ENCODE results near the gene HS3ST6. TPM values are rescaled to one million over a fixed set of nuclear protein-coding genes. Genes with fewer than 3 reads are reported as not detected.

Gene HS3ST6
- total and polyA plus RNA-seq, 12 donors: 0.07 to 0.11 TPM; not detected in 10

- intact Hi-C loops (cut with DNase I): no loop called here
- TF ChIP-seq POLR2A (IDR thresholded peaks at IDR 0.05) (no peak), CTCF (IDR thresholded peaks at IDR 0.05) (no peak)
- H3K36me3 ChIP-seq (replicated peaks in 1 of 2): no peaks in the 10 kb centered on the region
- no peak for DNase-seq
- H3K27ac ChIP-seq: no peak overlapping the region
- WGBS, 4 donors: 59 to 68% (median 62%) methylated on average over 17 to 22 of the region's 22 CpGs
- H3K9me3 ChIP-seq (replicated peaks in 1 of 3): no peaks in the 10 kb centered on the region
- no peaks in the 10 kb centered on the region for H3K4me1 ChIP-seq (replicated peaks in 1 of 2)
- peaks cover 10% of the 10 kb centered on the region for H3K27me3 ChIP-seq
- H3K4me3 ChIP-seq: no peak overlapping the region
Measured at GRCh38 chr16:1903845-1904840, 14.1 kb downstream of the HS3ST6 start.

GRCh38 chr16:1903220-1903574 is 15.0 kb downstream of the HS3ST6 start:
- Histone ChIP-seq H3K4me3 (no peak overlapping the region), H3K9me3 (replicated peaks in 1 of 3) (no peaks in the 10 kb centered on the region), H3K4me1 (replicated peaks in 1 of 2) (no peaks in the 10 kb centered on the region), H3K36me3 (replicated peaks in 1 of 2) (no peaks in the 10 kb centered on the region), H3K27ac (no peak overlapping the region), H3K27me3 (peaks cover 5% of the 10 kb centered on the region)
- 63 to 78% (median 70%) methylated on average over 12 to 13 of the region's 13 CpGs for WGBS, 4 donors
- DNase-seq: no peak
- intact Hi-C loops (cut with DNase I): no loop called here
- TF ChIP-seq CTCF (IDR thresholded peaks at IDR 0.05): no peak
- TF ChIP-seq POLR2A (IDR thresholded peaks at IDR 0.05): no peak

- H3K4me3 ChIP-seq: no peak overlapping the region
- no peak for DNase-seq
- no peaks in the 10 kb centered on the region for H3K36me3 ChIP-seq (replicated peaks in 1 of 2)
- intact Hi-C loops (cut with DNase I): no loop called here
- no peak overlapping the region for H3K27ac ChIP-seq
- no peaks in the 10 kb centered on the region for H3K9me3 ChIP-seq (replicated peaks in 1 of 3)
- H3K4me1 ChIP-seq (replicated peaks in 1 of 2): no peaks in the 10 kb centered on the region
- TF ChIP-seq POLR2A (IDR thresholded peaks at IDR 0.05) (no peak), CTCF (IDR thresholded peaks at IDR 0.05) (no peak)
- 75 to 88% (median 79%) methylated on average over 11 to 20 of the region's 20 CpGs for WGBS, 4 donors
- H3K27me3 ChIP-seq: peaks cover 2% of the 10 kb centered on the region
Measured at GRCh38 chr16:1902547-1903219, 15.5 kb downstream of the HS3ST6 start.

GRCh38 chr16:1900452-1900774 is 17.8 kb downstream of the HS3ST6 start:
- Histone ChIP-seq H3K9me3 (replicated peaks in 1 of 3) (no peaks in the 10 kb centered on the region), H3K4me1 (replicated peaks in 1 of 2) (no peaks in the 10 kb centered on the region), H3K4me3 (no peak overlapping the region), H3K27me3 (no peaks in the 10 kb centered on the region), H3K27ac (no peak overlapping the region), H3K36me3 (replicated peaks in 1 of 2) (no peaks in the 10 kb centered on the region)
- no peak for TF ChIP-seq POLR2A (IDR thresholded peaks at IDR 0.05)
- TF ChIP-seq CTCF (IDR thresholded peaks at IDR 0.05): no peak
- WGBS, 4 donors: 77 to 83% (median 79%) methylated on average over 8 to 9 of the region's 9 CpGs
- no peak for DNase-seq
- intact Hi-C loops (cut with DNase I): no loop called here
